ENCODE results near the gene RANBP10. TPM values are rescaled to one million over a fixed set of nuclear protein-coding genes. Genes with fewer than 3 reads are reported as not detected.

Gene RANBP10
- total and polyA plus RNA-seq, 2 of the 13 experiments (the other 11 are each of a cell fraction or from before 2014, with no cell fraction given), result 9.2 to 22.7 TPM

GRCh38 chr16:67704110-67704509 is 102.2 kb downstream of the RANBP10 start:
- DNase-seq (ENCODE audit: low spot score) (no peak), FAIRE-seq (no peak), ATAC-seq (no peak)
- Histone ChIP-seq H3K4me2 (ENCODE audit: low read depth, low read length) (no peak overlapping the region), H3K79me2 (ENCODE audit: insufficient read depth, low read length) (peaks cover 11% of the 10 kb centered on the region), H4K20me1 (ENCODE audit: insufficient read depth, low read length) (no peaks in the 10 kb centered on the region), H3K4me3 (replicated peaks in 1 of 3; ENCODE audit: insufficient read depth in 1 of 3, low read depth in 2 of 3, low read length in 3 of 3) (no peak overlapping the region), H3K9ac (ENCODE audit: insufficient read depth, low read depth, low read length) (no peak overlapping the region), H3K4me1 (ENCODE audit: insufficient read depth, low read length) (peaks cover 4% of the 10 kb centered on the region; the same call in 1 of the 2 replicates), H3K27ac (ENCODE audit: extremely low read length, insufficient read depth, low read length) (no peak overlapping the region), H3K27me3 (ENCODE audit: control insufficient read depth in 1 of 2, insufficient read depth in 2 of 2, low read length in 2 of 2) (no peaks in the 10 kb centered on the region), H2AFZ (ENCODE audit: low read length) (no peak overlapping the region), H3K9me3 (ENCODE audit: low read length) (no peaks in the 10 kb centered on the region), H3K36me3 (replicated peaks in 1 of 2; ENCODE audit: control insufficient read depth in 1 of 2, insufficient read depth in 2 of 2, low read length in 2 of 2) (peaks cover 0 to 2% of the 10 kb centered on the region in 2 experiments; a peak in 2 of 5 replicates)
- CTCF ChIA-PET (ENCODE audit: low intra/inter-chr PET ratio, low total read pairs), result no interaction called here
- BruUV-seq (replicated peaks), result no TSS peak
- POLR2A ChIA-PET, result no interaction called here
- WGBS (ENCODE audit: low lambda C conversion rate), result 89% methylated on average over 5 of the region's 5 CpGs
- intact Hi-C loops (cut with micrococcal nuclease; ENCODE audit: unreplicated experiment) (no loop called here), in situ Hi-C loops (cut with HindIII; ENCODE audit: extremely low pct_ligation_motif_present, low pct_unique_long_range_greater_than_20kb) (no loop called here)
- TF ChIP-seq ZNF263 (CRISPR knock-in tag; IDR thresholded peaks at IDR 0.05) (no peak), TP53 (CRISPR knock-in tag; conservative IDR thresholded peaks at IDR 0.05) (no peak)

DNA sequence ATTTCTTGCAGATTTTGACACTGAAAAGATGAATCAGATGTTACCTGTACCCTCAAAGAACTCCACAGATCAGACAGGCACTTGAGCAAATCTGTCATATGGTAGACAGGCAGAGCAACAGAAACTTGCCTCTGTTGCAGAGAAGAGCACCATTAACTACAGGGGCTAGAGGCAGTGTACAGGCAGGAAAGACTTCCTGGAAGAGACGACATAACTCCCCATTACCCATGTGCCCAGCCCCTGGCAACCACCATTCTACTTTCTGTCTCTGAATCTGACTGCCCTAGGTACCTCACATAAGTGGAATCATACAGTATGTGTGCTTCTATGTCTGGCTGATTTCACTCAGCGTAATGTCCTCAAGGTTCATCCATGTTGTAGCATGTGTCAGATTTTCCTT is 102.7 kb downstream of the RANBP10 start:
- POLR2A ChIA-PET, result no interaction called here
- FAIRE-seq (no peak), ATAC-seq (no peak), DNase-seq (ENCODE audit: low spot score) (no peak)
- Histone ChIP-seq H3K27ac (ENCODE audit: extremely low read length, insufficient read depth, low read length) (no peak overlapping the region), H3K27me3 (ENCODE audit: control insufficient read depth in 1 of 2, insufficient read depth in 2 of 2, low read length in 2 of 2) (no peaks in the 10 kb centered on the region), H4K20me1 (ENCODE audit: insufficient read depth, low read length) (no peaks in the 10 kb centered on the region), H3K4me2 (ENCODE audit: low read depth, low read length) (no peak overlapping the region), H3K9ac (ENCODE audit: insufficient read depth, low read depth, low read length) (no peak overlapping the region), H2AFZ (ENCODE audit: low read length) (no peak overlapping the region), H3K4me3 (replicated peaks in 1 of 3; ENCODE audit: insufficient read depth in 1 of 3, low read depth in 2 of 3, low read length in 3 of 3) (no peak overlapping the region), H3K79me2 (ENCODE audit: insufficient read depth, low read length) (peaks cover 11% of the 10 kb centered on the region), H3K4me1 (ENCODE audit: insufficient read depth, low read length) (no peaks in the 10 kb centered on the region), H3K9me3 (ENCODE audit: low read length) (no peaks in the 10 kb centered on the region), H3K36me3 (replicated peaks in 1 of 2; ENCODE audit: control insufficient read depth in 1 of 2, insufficient read depth in 2 of 2, low read length in 2 of 2) (peaks cover 0 to 2% of the 10 kb centered on the region in 2 experiments; a peak in 2 of 5 replicates)
- CTCF ChIA-PET (ENCODE audit: low intra/inter-chr PET ratio, low total read pairs), result no interaction called here
- WGBS (ENCODE audit: low lambda C conversion rate), result 89% methylated on average over 2 of the region's 2 CpGs
- TF ChIP-seq SIX1 (CRISPR knock-in tag; IDR thresholded peaks at IDR 0.05; ENCODE audit: borderline replicate concordance), result no peak
- no peak for TF ChIP-seq PHF5A (CRISPR knock-in tag; IDR thresholded peaks at IDR 0.05; ENCODE audit: low read depth, unreplicated experiment)
- no peak for TF ChIP-seq MYNN (CRISPR knock-in tag; IDR thresholded peaks at IDR 0.05; ENCODE audit: low read depth)
- TF ChIP-seq PRMT3 (CRISPR knock-in tag; IDR thresholded peaks at IDR 0.05; ENCODE audit: borderline replicate concordance, low read depth), result no peak
- TF ChIP-seq HIVEP1 (CRISPR knock-in tag; IDR thresholded peaks at IDR 0.05), result no peak
- TF ChIP-seq IRF2 (CRISPR knock-in tag; IDR thresholded peaks at IDR 0.05), result no peak
- TF ChIP-seq ZNF563 (CRISPR knock-in tag; IDR thresholded peaks at IDR 0.05), result no peak
- no peak for TF ChIP-seq KAT2B (IDR thresholded peaks at IDR 0.05; ENCODE audit: borderline replicate concordance, low read depth, low read length)
- no peak for TF ChIP-seq SCMH1 (CRISPR knock-in tag; IDR thresholded peaks at IDR 0.05; ENCODE audit: borderline replicate concordance)
- no peak for TF ChIP-seq ZNF713 (CRISPR knock-in tag; IDR thresholded peaks at IDR 0.05)
- no peak for TF ChIP-seq ZNF225 (CRISPR knock-in tag; IDR thresholded peaks at IDR 0.05)
- in situ Hi-C loops (cut with HindIII; ENCODE audit: extremely low pct_ligation_motif_present, low pct_unique_long_range_greater_than_20kb), result no loop called here
- no TSS peak for BruUV-seq (replicated peaks)
- intact Hi-C loops (cut with micrococcal nuclease; ENCODE audit: unreplicated experiment), result no loop called here

All from HepG2 (cell line).